LNCaP clone FGC (cell line): ENCODE results near the gene CRACR2A.

Source experiments
- DNase-seq: peaks from one replicate; pipeline ENCODE4 v3.0.0-alpha.2; 2011; ENCODE audit warnings: low read depth
- H3K4me3 ChIP-seq: 2 replicates; pipeline ENCODE4 v1.5.1; 2011; ENCODE audit warnings: mild to moderate bottlenecking, low read depth, low read length, control low read depth
- CTCF ChIP-seq: IDR thresholded peaks from 2 replicates; pipeline ENCODE4 v1.5.1; 2012; ENCODE audit warnings: mild to moderate bottlenecking; ENCODE audit not compliant: control insufficient read depth, insufficient read depth; ENCODE audit errors: extremely low read depth

CRACR2A gene

GRCh38 chr12:3600039-3600720 lies 152.7 kb downstream of the CRACR2A start:
- no peak overlapping the region for H3K4me3 ChIP-seq

GRCh38 chr12:3598896-3599860 lies 153.7 kb downstream of the CRACR2A start:
- no peak for DNase-seq
- TF ChIP-seq CTCF, result no peak
- H3K4me3 ChIP-seq, result no peak overlapping the region

More at GRCh38 chr12:3600039-3600720, 152.7 kb downstream of the CRACR2A start:
- TF ChIP-seq CTCF, result no peak
- DNase-seq, result no peak

- no peak overlapping the region for H3K4me3 ChIP-seq
- no peak for TF ChIP-seq CTCF
- no peak for DNase-seq
These were observed 155.2 kb downstream of the CRACR2A start for GRCh38 chr12:3597526-3598210.

GRCh38 chr12:3596703-3597415 lies 156.1 kb downstream of the CRACR2A start:
- no peak for DNase-seq
- H3K4me3 ChIP-seq, result no peak overlapping the region
- no peak for TF ChIP-seq CTCF

GRCh38 chr12:3595721-3596120 lies 157.2 kb downstream of the CRACR2A start:
- no peak overlapping the region for H3K4me3 ChIP-seq
- no peak for TF ChIP-seq CTCF
- no peak for DNase-seq

- no peak overlapping the region for H3K4me3 ChIP-seq
- DNase-seq, result no peak
- no peak for TF ChIP-seq CTCF
These were observed 157.9 kb downstream of the CRACR2A start for GRCh38 chr12:3594966-3595365.
